ENCODE data around the gene SH3PXD2B. TPM values are rescaled to one million over a fixed set of nuclear protein-coding genes. Genes with fewer than 3 reads are reported as not detected.
A peak's percentile ranks its signal among the peaks of the same experiment; 100 is the strongest.

SH3PXD2B gene
- total and polyA plus RNA-seq, 2 of the 13 experiments (the other 11 are each of a cell fraction or from before 2014, with no cell fraction given): 3.4 to 4.6 TPM

GRCh38 chr5:172389578-172390112 lies 64.7 kb downstream of the SH3PXD2B start:
- ChIA-PET POLR2A (no interaction called here), CTCF (ENCODE audit: low intra/inter-chr PET ratio, low total read pairs) (no interaction called here)
- 0 out of 2 replicates have a peak, but pooled peaks cover 1% of the 10 kb centered on the region for H3K4me1 ChIP-seq (ENCODE audit: insufficient read depth, low read length)
- H3K9ac ChIP-seq (ENCODE audit: insufficient read depth, low read depth, low read length): no peak overlapping the region
- peak; percentile 11; the same call in 1 of the 2 replicates for TF ChIP-seq STAG1 (CRISPR knock-in tag; IDR thresholded peaks at IDR 0.05)
- TF ChIP-seq RXRA (CRISPR knock-in tag; IDR thresholded peaks at IDR 0.05): no peak
- no peak for TF ChIP-seq ZNF574 (CRISPR knock-in tag; IDR thresholded peaks at IDR 0.05)
- TF ChIP-seq CTCF (CRISPR knock-in tag; IDR thresholded peaks at IDR 0.05): peak; percentile 41
- peak; percentile 98 for TF ChIP-seq ZNF121 (CRISPR knock-in tag; IDR thresholded peaks at IDR 0.05)
- no peak for TF ChIP-seq SALL2 (CRISPR knock-in tag; IDR thresholded peaks at IDR 0.05)
- TF ChIP-seq ZNF747 (CRISPR knock-in tag; IDR thresholded peaks at IDR 0.05; ENCODE audit: borderline replicate concordance): no peak
- no peaks in the 10 kb centered on the region for H3K27me3 ChIP-seq (ENCODE audit: control insufficient read depth in 1 of 2, insufficient read depth in 2 of 2, low read length in 2 of 2)
- in situ Hi-C loops (cut with HindIII; ENCODE audit: extremely low pct_ligation_motif_present, low pct_unique_long_range_greater_than_20kb): no loop called here
- ATAC-seq: no peak
- intact Hi-C loops (cut with micrococcal nuclease; ENCODE audit: unreplicated experiment): no loop called here
- H3K9me3 ChIP-seq (ENCODE audit: low read length): no peaks in the 10 kb centered on the region
- H3K36me3 ChIP-seq (replicated peaks in 1 of 2; ENCODE audit: control insufficient read depth in 1 of 2, insufficient read depth in 2 of 2, low read length in 2 of 2): peaks cover 0 to 5% of the 10 kb centered on the region in 2 experiments; a peak in 2 of 5 replicates
- no peak overlapping the region for H2AFZ ChIP-seq (ENCODE audit: low read length)
- H3K79me2 ChIP-seq (ENCODE audit: insufficient read depth, low read length): no peaks in the 10 kb centered on the region
- BruUV-seq (replicated peaks): no TSS peak
- no peak for DNase-seq (ENCODE audit: low spot score)
- H3K4me3 ChIP-seq (replicated peaks in 1 of 3; ENCODE audit: insufficient read depth in 1 of 3, low read depth in 2 of 3, low read length in 3 of 3): no peak overlapping the region
- WGBS (ENCODE audit: low lambda C conversion rate): 67% methylated on average over 2 of the region's 2 CpGs
- no peaks in the 10 kb centered on the region for H4K20me1 ChIP-seq (ENCODE audit: insufficient read depth, low read length)
- no peak overlapping the region for H3K4me2 ChIP-seq (ENCODE audit: low read depth, low read length)
- FAIRE-seq: no peak
- H3K27ac ChIP-seq (ENCODE audit: extremely low read length, insufficient read depth, low read length): no peak overlapping the region
